SK-N-MC (cell line): Measurements from ENCODE around the gene PHACTR4.
"Not testable (repeated sequence)": the region's sequence is repeated elsewhere in the genome, so short reads cannot be mapped to it uniquely, and the experiment has no call there.

Source experiments
- DNase-seq: peaks from one replicate; pipeline ENCODE4 v3.0.0-alpha.2; 2011; ENCODE audit warnings: low read depth, low spot score
- H3K27ac ChIP-seq: fragments of 200-600 bp; sonication (generic); 2 replicates; pipeline ENCODE4 v1.5.1; 2016; ENCODE audit warnings: mixed run types
- H3K36me3 ChIP-seq: fragments of 200-600 bp; sonication (generic); 2 replicates; pipeline ENCODE4 v1.6.1; 2017; ENCODE audit warnings: antibody characterized with exemption, low read length, mixed read lengths; ENCODE audit not compliant: insufficient read depth
- H3K4me3 ChIP-seq: fragments of 200-600 bp; sonication (generic); 2 replicates; pipeline ENCODE4 v1.5.1; 2016
- H3K9ac ChIP-seq: fragments of 200-600 bp; sonication (generic); 2 replicates; pipeline ENCODE4 v1.8.0; 2017; ENCODE audit warnings: mixed run types, mixed read lengths; ENCODE audit not compliant: insufficient read length
- H3K9me3 ChIP-seq: fragments of 200-600 bp; sonication (generic); 2 replicates; pipeline ENCODE4 v1.6.1; 2017; ENCODE audit warnings: low read depth, mild to moderate bottlenecking, antibody characterized with exemption, low read length, moderate library complexity, mixed read lengths
- EZH2 ChIP-seq: fragments of 200-600 bp; sonication (generic); IDR thresholded peaks from one replicate; pipeline ENCODE4 v1.6.1; 2017; ENCODE audit warnings: antibody characterized with exemption
- FOXP2 ChIP-seq: optimal IDR thresholded peaks from 2 replicates; pipeline ENCODE3; 2011; ENCODE audit warnings: mild to moderate bottlenecking, moderate library complexity; ENCODE audit not compliant: insufficient read depth; ENCODE audit errors: extremely low read length, control extremely low read depth
- POLR2AphosphoS5 ChIP-seq: IDR thresholded peaks from 2 replicates; pipeline ENCODE4 v1.6.1; 2012; ENCODE audit warnings: mild to moderate bottlenecking, low read depth, low read length, borderline replicate concordance

Gene PHACTR4

GRCh38 chr1:28338897-28339296 lies 30.6 kb upstream of the PHACTR4 start:
- DNase-seq, result no peak
- Histone ChIP-seq H3K4me3 (no peak overlapping the region), H3K36me3 (peaks cover 16% of the 10 kb centered on the region; the same call in 1 of the 2 replicates), H3K9ac (no peak overlapping the region), H3K27ac (no peak overlapping the region), H3K9me3 (no peaks in the 10 kb centered on the region)
- TF ChIP-seq FOXP2 (no peak), EZH2 (no peak), POLR2AphosphoS5 (no peak)

- Histone ChIP-seq H3K4me3 (no peak overlapping the region), H3K27ac (no peak overlapping the region), H3K9ac (no peak overlapping the region), H3K9me3 (no peaks in the 10 kb centered on the region), H3K36me3 (peaks cover 11% of the 10 kb centered on the region; the same call in 1 of the 2 replicates)
- TF ChIP-seq EZH2, result no peak
- TF ChIP-seq FOXP2, result no peak
- TF ChIP-seq POLR2AphosphoS5, result no peak
- DNase-seq, result no peak
Measured at GRCh38 chr1:28339551-28339950, 30.0 kb upstream of the PHACTR4 start.

- H3K9me3 ChIP-seq, result no peaks in the 10 kb centered on the region
- no peak overlapping the region for H3K27ac ChIP-seq
- H3K36me3 ChIP-seq, result peaks cover 4% of the 10 kb centered on the region; the same call in 1 of the 2 replicates
- TF ChIP-seq EZH2, result no peak
- no peak for TF ChIP-seq FOXP2
- TF ChIP-seq POLR2AphosphoS5, result no peak
- H3K9ac ChIP-seq, result no peak overlapping the region
- no peak for DNase-seq
- no peak overlapping the region for H3K4me3 ChIP-seq
Measured at GRCh38 chr1:28340221-28340974, 29.1 kb upstream of the PHACTR4 start.

GRCh38 chr1:28341591-28341990 lies 27.9 kb upstream of the PHACTR4 start:
- no peak for TF ChIP-seq POLR2AphosphoS5
- TF ChIP-seq EZH2, result no peak
- TF ChIP-seq FOXP2, result no peak
- no peak for DNase-seq
- Histone ChIP-seq H3K27ac (no peak overlapping the region), H3K9me3 (no peaks in the 10 kb centered on the region), H3K4me3 (no peak overlapping the region), H3K36me3 (no peaks in the 10 kb centered on the region), H3K9ac (no peak overlapping the region)

- no peaks in the 10 kb centered on the region for H3K36me3 ChIP-seq
- H3K9ac ChIP-seq, result no peak overlapping the region
- no peak for TF ChIP-seq FOXP2
- TF ChIP-seq POLR2AphosphoS5, result no peak
- no peak for TF ChIP-seq EZH2
- H3K9me3 ChIP-seq, result no peaks in the 10 kb centered on the region
- DNase-seq, result no peak
- no peak overlapping the region for H3K4me3 ChIP-seq
- no peak overlapping the region for H3K27ac ChIP-seq
Measured at GRCh38 chr1:28343405-28343804, 26.1 kb upstream of the PHACTR4 start.

GRCh38 chr1:28353248-28353810 lies 16.2 kb upstream of the PHACTR4 start:
- not testable (repeated sequence) for H3K9ac ChIP-seq, DNase-seq, H3K27ac ChIP-seq, H3K9me3 ChIP-seq, H3K4me3 ChIP-seq, H3K36me3 ChIP-seq

GRCh38 chr1:28354121-28354520 lies 15.4 kb upstream of the PHACTR4 start:
- Histone ChIP-seq H3K27ac (no peak overlapping the region), H3K36me3 (no peaks in the 10 kb centered on the region), H3K9ac (no peak overlapping the region), H3K9me3 (no peaks in the 10 kb centered on the region), H3K4me3 (no peak overlapping the region)
- no peak for DNase-seq
- TF ChIP-seq EZH2 (no peak), POLR2AphosphoS5 (no peak), FOXP2 (no peak)

- H3K27ac ChIP-seq, result no peak overlapping the region
- no peak overlapping the region for H3K9ac ChIP-seq
- no peaks in the 10 kb centered on the region for H3K9me3 ChIP-seq
- no peak for DNase-seq
- TF ChIP-seq POLR2AphosphoS5 (no peak), FOXP2 (no peak), EZH2 (no peak)
- H3K36me3 ChIP-seq, result no peaks in the 10 kb centered on the region
- H3K4me3 ChIP-seq, result no peak overlapping the region
Measured at GRCh38 chr1:28358716-28359115, 10.8 kb upstream of the PHACTR4 start.
